Vagina (tissue), 2 donors: Measurements from ENCODE around the gene CDO1. TPM values are rescaled to one million over a fixed set of nuclear protein-coding genes. Genes with fewer than 3 reads are reported as not detected.
"Not testable (repeated sequence)": the region's sequence is repeated elsewhere in the genome, so short reads cannot be mapped to it uniquely, and the experiment has no call there.

ENCODE experiments used
- DNase-seq, 2 donors: peaks; one replicate each; pipeline ENCODE4 v3.0.0-alpha.2; 2017; ENCODE audit errors: extremely low spot score in 2 of 2
- H3K27ac ChIP-seq: fragments of 200-600 bp; sonication (generic); one replicate; pipeline ENCODE4 v1.5.1; 2019
- H3K27me3 ChIP-seq: fragments of 200-600 bp; sonication (generic); one replicate; pipeline ENCODE4 v1.5.1; 2019
- H3K36me3 ChIP-seq, 2 donors: fragments of 200-600 bp; sonication (generic); one replicate each; pipeline ENCODE4 v1.5.1; 2017 to 2019
- H3K4me1 ChIP-seq: fragments of 200-600 bp; sonication (generic); one replicate; pipeline ENCODE4 v1.5.1; 2019
- H3K4me3 ChIP-seq, 2 donors: fragments of 200-600 bp; sonication (generic); 1 replicate in 1 of 2; 2 replicates in 1 of 2; pipeline ENCODE4 v1.5.1; 2016 to 2019
- H3K9me3 ChIP-seq: fragments of 200-600 bp; sonication (generic); one replicate; pipeline ENCODE4 v1.5.1; 2019
- CTCF ChIP-seq, 3 experiments: fragments of 450-650 bp in 2 of 3; fragments of 200-600 bp in 1 of 3; sonication (generic) in 1 of 3; IDR thresholded peaks; one replicate each; pipeline ENCODE4 v1.5.1; 2017 to 2019; ENCODE audit warnings: antibody characterized with exemption in 3 of 3, mild to moderate bottlenecking in 2 of 3, moderate library complexity in 2 of 3
- POLR2A ChIP-seq, 2 donors: fragments of 450-650 bp; IDR thresholded peaks; one replicate each; pipeline ENCODE4 v1.6.1; 2017; ENCODE audit warnings: antibody characterized with exemption in 2 of 2, mild to moderate bottlenecking in 2 of 2, moderate library complexity in 2 of 2
- POLR2AphosphoS5 ChIP-seq, 2 donors: sonication (generic); formaldehyde crosslinking; IDR thresholded peaks; one replicate each; pipeline ENCODE4 v1.9.0; 2017; ENCODE audit warnings: antibody characterized with exemption in 2 of 2, mild to moderate bottlenecking in 2 of 2, low read depth in 1 of 2; ENCODE audit not compliant: insufficient read depth in 1 of 2
- intact Hi-C: fragments of 100-400 bp; cut with DNase I; formaldehyde crosslinking; loops from one replicate; pipeline ENCODE4 v1.15.1; 2023
- total RNA-seq: library from RNA; depleted of rRNA; stranded (reverse); fragments of >200 nt; gene quantifications from one replicate; pipeline ENCODE4 v1.2.3, GENCODE V29; 2016

Gene CDO1
- total RNA-seq, 1 donor from 2014 or later = 16.0 TPM

GRCh38 chr5:115812372-115812771 is 4.1 kb downstream of the CDO1 start:
- Histone ChIP-seq H3K9me3 (no peaks in the 10 kb centered on the region), H3K4me3 (no peak overlapping the region), H3K27me3 (no peaks in the 10 kb centered on the region), H3K36me3 (no peaks in the 10 kb centered on the region), H3K27ac (no peak overlapping the region), H3K4me1 (peaks cover 18% of the 10 kb centered on the region)
- TF ChIP-seq POLR2AphosphoS5 (IDR thresholded peaks at IDR 0.05; ENCODE audit: insufficient read depth in 1 of 2, low read depth in 1 of 2) (no peak), CTCF (IDR thresholded peaks at IDR 0.05) (no peak), POLR2A (IDR thresholded peaks at IDR 0.05) (no peak)
- DNase-seq = no peak
- intact Hi-C loops = no loop called here

DNA sequence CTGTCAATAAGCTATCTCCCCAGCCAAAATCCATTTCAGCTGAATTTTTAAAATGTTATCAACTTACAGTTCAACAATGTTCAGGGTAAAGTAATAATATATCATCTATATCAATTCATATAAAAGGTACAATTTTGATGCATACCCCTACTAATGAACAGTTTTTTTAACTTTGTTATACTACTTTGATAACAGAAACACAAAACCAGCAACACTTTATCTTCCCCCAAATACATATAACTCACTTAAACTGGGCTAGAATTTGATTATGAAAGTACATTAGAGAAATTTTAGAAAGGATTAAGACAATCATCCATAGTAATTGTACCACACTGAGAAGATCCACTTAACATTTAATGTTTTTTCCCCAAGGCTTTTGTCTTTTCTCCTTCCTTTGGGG is 5.1 kb downstream of the CDO1 start:
- H3K4me1 ChIP-seq = peaks cover 12% of the 10 kb centered on the region
- H3K27me3 ChIP-seq = no peaks in the 10 kb centered on the region
- no peaks in the 10 kb centered on the region for H3K36me3 ChIP-seq
- no peak for TF ChIP-seq POLR2A (IDR thresholded peaks at IDR 0.05)
- TF ChIP-seq CTCF (IDR thresholded peaks at IDR 0.05) = no peak
- TF ChIP-seq POLR2AphosphoS5 (IDR thresholded peaks at IDR 0.05; ENCODE audit: insufficient read depth in 1 of 2, low read depth in 1 of 2) = no peak
- DNase-seq = no peak
- no peak overlapping the region for H3K27ac ChIP-seq
- H3K9me3 ChIP-seq = no peaks in the 10 kb centered on the region
- H3K4me3 ChIP-seq = no peak overlapping the region
- intact Hi-C loops = no loop called here

GRCh38 chr5:115810761-115811160 is 5.7 kb downstream of the CDO1 start:
- TF ChIP-seq POLR2AphosphoS5 (IDR thresholded peaks at IDR 0.05; ENCODE audit: insufficient read depth in 1 of 2, low read depth in 1 of 2) = no peak
- no peak for TF ChIP-seq CTCF (IDR thresholded peaks at IDR 0.05)
- TF ChIP-seq POLR2A (IDR thresholded peaks at IDR 0.05) = no peak
- DNase-seq = no peak
- Histone ChIP-seq H3K4me1 (peaks cover 6% of the 10 kb centered on the region), H3K36me3 (no peaks in the 10 kb centered on the region), H3K27ac (no peak overlapping the region), H3K4me3 (no peak overlapping the region), H3K9me3 (no peaks in the 10 kb centered on the region), H3K27me3 (no peaks in the 10 kb centered on the region)
- intact Hi-C loops = no loop called here

GRCh38 chr5:115809946-115810345 is 6.5 kb downstream of the CDO1 start:
- H3K4me1 ChIP-seq = no peaks in the 10 kb centered on the region
- intact Hi-C loops = no loop called here

GRCh38 chr5:115808066-115808465 is 8.4 kb downstream of the CDO1 start:
- H3K27me3 ChIP-seq, DNase-seq, H3K27ac ChIP-seq, H3K4me1 ChIP-seq, H3K36me3 ChIP-seq, H3K4me3 ChIP-seq, intact Hi-C loops, H3K9me3 ChIP-seq: not testable (repeated sequence)

More at GRCh38 chr5:115809946-115810345, 6.5 kb downstream of the CDO1 start:
- DNase-seq = no peak
- Histone ChIP-seq H3K9me3 (no peaks in the 10 kb centered on the region), H3K27ac (no peak overlapping the region), H3K27me3 (no peaks in the 10 kb centered on the region), H3K36me3 (no peaks in the 10 kb centered on the region), H3K4me3 (no peak overlapping the region)
- TF ChIP-seq POLR2A (IDR thresholded peaks at IDR 0.05) (no peak), CTCF (IDR thresholded peaks at IDR 0.05) (no peak), POLR2AphosphoS5 (IDR thresholded peaks at IDR 0.05; ENCODE audit: insufficient read depth in 1 of 2, low read depth in 1 of 2) (no peak)

DNA sequence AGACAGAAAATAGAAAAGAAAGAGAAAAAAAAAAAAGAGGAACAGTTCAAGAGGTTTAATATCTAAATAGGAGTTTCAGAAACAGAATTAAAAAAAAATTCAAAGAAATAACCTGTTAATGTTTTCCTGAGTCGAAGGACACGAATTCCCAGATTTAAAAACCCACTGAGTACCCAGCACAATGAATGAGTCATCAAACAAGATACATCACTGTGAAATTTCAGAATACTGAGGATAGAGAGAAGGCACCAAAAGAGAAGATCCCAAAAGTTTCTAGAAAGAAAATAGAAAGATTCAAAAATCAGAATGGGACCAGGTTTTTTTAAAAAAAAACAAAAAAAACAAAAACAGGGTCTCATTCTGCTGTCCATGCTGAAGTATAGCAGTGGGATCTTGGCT is 8.8 kb downstream of the CDO1 start:
- DNase-seq = no peak
- no peaks in the 10 kb centered on the region for H3K36me3 ChIP-seq
- H3K4me3 ChIP-seq = no peak overlapping the region
- no peaks in the 10 kb centered on the region for H3K9me3 ChIP-seq
- intact Hi-C loops = no loop called here
- TF ChIP-seq POLR2A (IDR thresholded peaks at IDR 0.05) (no peak), CTCF (IDR thresholded peaks at IDR 0.05) (no peak), POLR2AphosphoS5 (IDR thresholded peaks at IDR 0.05; ENCODE audit: insufficient read depth in 1 of 2, low read depth in 1 of 2) (no peak)
- H3K27me3 ChIP-seq = no peaks in the 10 kb centered on the region
- no peaks in the 10 kb centered on the region for H3K4me1 ChIP-seq
- no peak overlapping the region for H3K27ac ChIP-seq
